ENCODE results near the gene LIPC. TPM values are rescaled to one million over a fixed set of nuclear protein-coding genes. Genes with fewer than 3 reads are reported as not detected.
A peak's percentile ranks its signal among the peaks of the same experiment; 100 is the strongest.

LIPC gene
- total and polyA plus RNA-seq, 4 donors, result 0.38 to 0.93 (median 0.52) TPM; not detected in 1

DNA sequence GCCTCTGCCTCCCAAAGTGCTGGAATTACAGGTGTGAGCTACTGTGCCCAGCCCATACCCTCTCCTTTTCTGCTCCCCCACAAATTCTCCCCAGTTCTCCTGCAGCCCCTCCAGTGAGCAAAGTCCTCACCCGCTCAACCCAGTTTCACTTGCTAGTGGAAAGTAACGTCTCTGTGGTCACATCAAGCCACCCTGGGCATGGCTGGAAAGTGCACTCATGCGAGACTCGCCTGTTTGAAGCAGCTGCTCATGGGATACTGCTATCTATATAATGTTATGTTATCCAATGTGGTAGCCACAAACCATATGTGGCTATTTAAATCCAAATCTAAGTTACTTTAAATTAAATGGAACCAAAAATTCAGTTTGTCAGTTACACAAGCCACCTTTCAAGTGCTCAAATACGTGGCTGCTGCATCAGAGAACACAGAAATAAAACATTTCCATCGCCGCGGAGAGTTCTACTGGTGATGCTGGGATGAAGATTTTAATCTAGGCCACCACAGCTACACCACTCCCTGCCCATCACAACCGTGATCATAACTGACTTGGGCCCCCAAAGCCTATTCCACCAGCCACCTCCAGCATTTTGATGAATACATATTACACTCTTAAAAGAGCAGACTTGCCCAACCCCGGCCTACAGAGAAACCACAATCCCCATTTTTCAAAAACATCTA is 119.4 kb downstream of the LIPC start:
- no peaks in the 10 kb centered on the region for H3K36me3 ChIP-seq (ENCODE audit: control insufficient read depth in 1 of 2, insufficient read depth in 2 of 2, low read length in 1 of 2)
- no peak overlapping the region for H3K27ac ChIP-seq (ENCODE audit: low read depth in 1 of 2, low read length in 2 of 2)
- 96 to 97% methylated on average over 10 of the region's 10 CpGs for WGBS, 2 donors
- H3K4me3 ChIP-seq (ENCODE audit: low read length in 2 of 2), result no peak overlapping the region
- ATAC-seq (ENCODE audit: low FRiP score), result no peak
- H3K27me3 ChIP-seq (ENCODE audit: control insufficient read depth in 1 of 2, insufficient read depth in 2 of 2, low read length in 1 of 2), result no peaks in the 10 kb centered on the region
- peak in 1 of 2 donors; percentile 9 for DNase-seq
- peaks cover 0 to 4% of the 10 kb centered on the region in 2 donors for H3K4me1 ChIP-seq (ENCODE audit: control insufficient read depth in 1 of 2, insufficient read depth in 2 of 2, low read length in 2 of 2)
- no peaks in the 10 kb centered on the region for H3K9me3 ChIP-seq (ENCODE audit: control insufficient read depth, low read length)
- intact Hi-C loops (cut with DNase I), result no loop called here

DNA sequence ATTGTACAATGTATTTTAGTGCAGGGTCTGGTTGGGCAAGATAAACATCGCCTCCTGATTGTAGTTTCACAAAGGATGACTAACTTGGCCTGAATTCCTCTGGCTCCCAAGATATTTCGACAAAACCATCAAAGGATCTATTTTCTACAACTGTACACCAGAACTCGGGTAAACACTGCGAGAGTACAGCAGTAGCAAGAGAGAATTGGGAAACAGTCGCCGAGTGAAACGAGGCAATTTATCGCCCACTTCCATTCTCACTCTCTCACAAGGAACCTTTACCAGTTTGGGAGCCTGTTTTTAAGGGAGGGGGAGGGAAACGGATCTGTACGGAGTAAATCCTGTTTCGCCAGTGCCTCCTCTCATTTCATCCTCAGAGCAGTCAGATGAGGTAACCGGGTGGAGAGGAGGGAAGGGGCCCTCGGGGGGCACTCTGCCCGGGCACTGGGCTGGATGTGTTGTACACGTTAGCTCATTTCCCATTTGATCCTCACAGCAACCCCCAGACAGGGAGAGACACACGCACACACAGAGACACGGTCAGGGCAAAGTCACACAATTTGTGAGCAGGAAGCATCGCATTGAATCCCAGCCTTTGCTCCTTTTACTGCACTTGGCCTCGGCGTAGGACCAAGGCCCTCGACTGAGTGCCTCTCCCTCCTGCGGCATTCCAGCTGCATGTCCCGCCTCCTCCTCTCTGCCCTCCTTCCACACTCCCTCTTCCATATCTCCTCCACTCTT is 120.1 kb downstream of the LIPC start:
- no peaks in the 10 kb centered on the region for H3K9me3 ChIP-seq (ENCODE audit: control insufficient read depth, low read length)
- no peaks in the 10 kb centered on the region for H3K36me3 ChIP-seq (ENCODE audit: control insufficient read depth in 1 of 2, insufficient read depth in 2 of 2, low read length in 1 of 2)
- H3K27ac ChIP-seq (ENCODE audit: low read depth in 1 of 2, low read length in 2 of 2), result no peak overlapping the region
- peaks cover 0 to 4% of the 10 kb centered on the region in 2 donors for H3K4me1 ChIP-seq (ENCODE audit: control insufficient read depth in 1 of 2, insufficient read depth in 2 of 2, low read length in 2 of 2)
- H3K4me3 ChIP-seq (ENCODE audit: low read length in 2 of 2), result no peak overlapping the region
- H3K27me3 ChIP-seq (ENCODE audit: control insufficient read depth in 1 of 2, insufficient read depth in 2 of 2, low read length in 1 of 2), result no peaks in the 10 kb centered on the region
- intact Hi-C loops (cut with DNase I), result no loop called here
- DNase-seq (peak in 1 of 2 donors; percentile 53), ATAC-seq (ENCODE audit: low FRiP score) (peak; percentile 19)
- 63 to 69% methylated on average over 23 of the region's 23 CpGs for WGBS, 2 donors

DNA sequence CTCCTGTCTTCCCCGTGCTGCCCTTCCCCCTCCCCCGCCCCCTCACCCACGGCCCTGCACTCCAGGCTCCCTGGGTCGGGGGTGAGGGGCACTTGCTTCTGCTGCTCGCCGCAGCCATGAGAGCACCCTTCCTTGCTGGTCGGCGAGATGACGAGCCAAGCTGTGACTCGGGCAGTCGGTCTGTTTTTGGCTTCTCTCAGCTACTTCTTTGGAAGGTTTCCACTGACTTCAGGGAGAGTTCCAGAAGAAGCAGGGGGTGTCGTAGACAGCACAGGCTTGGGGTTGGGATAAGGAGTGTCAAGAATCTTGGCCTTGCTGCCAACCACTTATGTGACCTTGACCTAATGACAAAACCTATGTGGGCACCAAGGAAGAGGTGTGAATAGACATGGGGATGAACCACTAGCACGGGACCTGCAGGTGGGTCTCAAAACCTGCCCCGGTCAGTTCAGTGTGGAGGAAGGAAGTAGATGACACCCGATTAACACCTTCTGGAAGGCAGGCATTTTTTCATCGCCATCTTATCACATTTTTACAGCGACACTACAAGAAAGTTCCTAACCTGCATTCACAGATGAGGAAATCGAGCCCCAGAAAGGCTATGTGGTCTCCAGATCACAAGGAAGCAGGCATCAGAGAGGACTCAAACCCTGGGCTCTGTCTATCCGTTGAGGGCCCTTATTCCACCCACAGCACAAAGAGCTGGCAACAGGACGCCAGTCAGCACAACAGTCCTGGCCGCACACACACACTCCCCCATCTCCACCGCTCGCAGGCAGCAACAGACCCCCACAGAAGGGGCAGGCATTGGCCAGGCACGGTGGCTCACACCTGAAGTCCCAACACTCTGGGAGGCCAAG is 120.9 kb downstream of the LIPC start:
- H3K9me3 ChIP-seq (ENCODE audit: control insufficient read depth, low read length), result no peaks in the 10 kb centered on the region
- ATAC-seq (ENCODE audit: low FRiP score), result peak; percentile 11
- H3K27ac ChIP-seq (ENCODE audit: low read depth in 1 of 2, low read length in 2 of 2), result no peak overlapping the region
- H3K27me3 ChIP-seq (ENCODE audit: control insufficient read depth in 1 of 2, insufficient read depth in 2 of 2, low read length in 1 of 2), result no peaks in the 10 kb centered on the region
- H3K4me3 ChIP-seq (ENCODE audit: low read length in 2 of 2), result no peak overlapping the region
- intact Hi-C loops (cut with DNase I), result no loop called here
- H3K4me1 ChIP-seq (ENCODE audit: control insufficient read depth in 1 of 2, insufficient read depth in 2 of 2, low read length in 2 of 2), result no peaks in the 10 kb centered on the region
- no peaks in the 10 kb centered on the region for H3K36me3 ChIP-seq (ENCODE audit: control insufficient read depth in 1 of 2, insufficient read depth in 2 of 2, low read length in 1 of 2)
- DNase-seq, result peak in 1 of 2 donors; percentile 78
- 62 to 67% methylated on average over 24 of the region's 24 CpGs for WGBS, 2 donors

DNA sequence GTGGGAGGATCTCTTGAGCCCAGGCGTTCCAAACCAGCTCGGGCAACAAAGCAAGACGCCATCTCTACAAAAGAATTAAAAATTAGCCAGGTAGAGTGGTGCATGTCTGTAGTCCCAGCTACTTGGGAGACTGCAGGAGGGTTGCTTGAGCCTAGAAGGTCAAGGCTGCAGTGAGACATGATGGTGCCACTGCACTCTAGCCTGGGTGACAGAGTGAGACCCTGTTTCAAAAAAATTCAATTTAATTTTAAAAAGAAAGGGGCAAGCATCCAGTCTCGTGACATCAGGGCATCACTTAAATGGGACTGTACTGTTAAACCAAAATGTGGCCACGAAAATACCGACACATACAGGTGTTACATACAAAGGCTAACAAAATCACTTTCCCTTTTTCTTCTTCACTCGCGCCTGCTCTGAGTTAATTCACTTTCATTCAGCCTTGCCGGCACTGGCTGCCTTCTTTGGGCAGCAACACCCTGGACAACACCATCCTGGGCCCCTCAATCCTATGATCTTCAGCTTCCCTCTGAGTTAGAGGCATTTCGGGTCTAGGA is 121.7 kb downstream of the LIPC start:
- no peak for ATAC-seq (ENCODE audit: low FRiP score)
- intact Hi-C loops (cut with DNase I), result no loop called here
- Histone ChIP-seq H3K4me1 (ENCODE audit: control insufficient read depth in 1 of 2, insufficient read depth in 2 of 2, low read length in 2 of 2) (no peaks in the 10 kb centered on the region), H3K4me3 (ENCODE audit: low read length in 2 of 2) (no peak overlapping the region), H3K27ac (ENCODE audit: low read depth in 1 of 2, low read length in 2 of 2) (no peak overlapping the region), H3K9me3 (ENCODE audit: control insufficient read depth, low read length) (no peaks in the 10 kb centered on the region), H3K36me3 (ENCODE audit: control insufficient read depth in 1 of 2, insufficient read depth in 2 of 2, low read length in 1 of 2) (no peaks in the 10 kb centered on the region), H3K27me3 (ENCODE audit: control insufficient read depth in 1 of 2, insufficient read depth in 2 of 2, low read length in 1 of 2) (no peaks in the 10 kb centered on the region)
- 95 to 96% methylated on average over 10 of the region's 10 CpGs for WGBS, 2 donors
- peak in 1 of 2 donors; percentile 3 for DNase-seq

DNA sequence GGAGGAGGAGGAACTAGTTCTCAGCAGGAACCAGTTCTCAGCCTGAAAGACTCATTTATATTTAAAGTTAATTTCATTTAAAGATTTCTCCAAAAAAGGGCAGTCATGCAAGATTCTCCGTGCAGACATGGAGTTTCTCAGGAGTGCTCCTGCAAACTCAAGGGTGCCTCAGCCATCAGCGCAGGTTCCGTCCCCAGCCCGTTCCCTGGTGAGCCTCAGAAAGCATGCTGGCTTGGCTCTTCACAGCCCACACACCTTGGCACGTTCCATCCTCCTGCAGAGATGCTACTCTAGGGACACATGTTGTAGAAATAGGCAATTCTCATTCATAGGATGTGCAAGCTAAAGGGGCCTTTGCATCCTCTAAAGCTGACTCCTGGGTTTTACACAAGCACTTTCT is 123.0 kb downstream of the LIPC start:
- intact Hi-C loops (cut with DNase I), result no loop called here
- no peaks in the 10 kb centered on the region for H3K4me1 ChIP-seq (ENCODE audit: control insufficient read depth in 1 of 2, insufficient read depth in 2 of 2, low read length in 2 of 2)
- 84 to 93% methylated on average over 5 of the region's 5 CpGs for WGBS, 2 donors

DNA sequence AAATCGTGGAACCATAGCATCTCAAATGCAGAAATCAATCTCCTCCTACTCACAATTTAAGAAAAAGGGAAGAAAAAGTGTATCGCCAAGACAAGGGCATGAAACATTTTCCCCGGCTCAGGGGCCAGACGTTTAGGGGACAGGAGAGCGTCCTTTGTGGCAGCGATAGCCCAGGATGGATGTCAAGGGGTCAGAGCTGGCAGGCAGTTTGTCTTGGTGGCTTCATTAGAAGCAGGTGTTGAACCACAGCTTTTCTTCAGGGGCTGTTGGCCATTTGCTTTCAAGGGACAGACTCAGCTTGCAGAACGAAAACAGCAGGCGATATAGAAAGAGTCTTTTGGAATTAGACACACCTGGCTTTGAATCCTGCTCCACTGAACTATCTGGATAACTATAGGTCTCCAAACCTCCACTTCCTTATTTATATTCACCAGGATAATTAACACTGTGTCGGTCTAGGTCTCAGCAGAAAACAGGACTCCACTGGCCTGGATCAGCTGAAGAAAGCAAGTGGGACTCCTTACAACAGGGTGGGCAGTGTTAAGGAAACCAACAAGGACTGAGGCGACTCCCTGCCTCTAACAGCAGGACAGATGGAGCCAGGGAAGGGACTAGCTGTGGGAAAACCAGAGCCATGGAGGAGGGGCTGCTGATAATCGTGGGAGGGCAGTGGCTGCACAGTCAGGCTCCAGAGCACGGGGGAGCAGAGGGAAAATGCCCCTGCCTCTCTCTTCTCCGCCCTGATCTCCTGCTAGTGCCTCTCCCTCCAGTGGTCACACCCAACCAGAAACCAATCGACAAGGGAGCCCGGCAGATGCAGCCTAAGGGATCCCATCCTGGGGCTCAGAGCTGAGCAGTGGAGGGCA is 123.6 kb downstream of the LIPC start:
- ATAC-seq (ENCODE audit: low FRiP score) (no peak), DNase-seq (peak in 1 of 2 donors; percentile 53)
- Histone ChIP-seq H3K4me1 (ENCODE audit: control insufficient read depth in 1 of 2, insufficient read depth in 2 of 2, low read length in 2 of 2) (no peaks in the 10 kb centered on the region), H3K27me3 (ENCODE audit: control insufficient read depth in 1 of 2, insufficient read depth in 2 of 2, low read length in 1 of 2) (peaks cover 0 to 1% of the 10 kb centered on the region in 2 donors), H3K9me3 (ENCODE audit: control insufficient read depth, low read length) (no peaks in the 10 kb centered on the region), H3K36me3 (ENCODE audit: control insufficient read depth in 1 of 2, insufficient read depth in 2 of 2, low read length in 1 of 2) (no peaks in the 10 kb centered on the region), H3K4me3 (ENCODE audit: low read length in 2 of 2) (no peak overlapping the region), H3K27ac (ENCODE audit: low read depth in 1 of 2, low read length in 2 of 2) (no peak overlapping the region)
- intact Hi-C loops (cut with DNase I), result no loop called here
- WGBS, 2 donors, result 70 to 77% methylated on average over 15 of the region's 15 CpGs

More for the DNA sequence above, 123.0 kb downstream of the LIPC start:
- DNase-seq (peak in 1 of 2 donors; percentile 62), ATAC-seq (ENCODE audit: low FRiP score) (no peak)
- H3K27ac ChIP-seq (ENCODE audit: low read depth in 1 of 2, low read length in 2 of 2), result no peak overlapping the region
- peaks cover 0 to 1% of the 10 kb centered on the region in 2 donors for H3K27me3 ChIP-seq (ENCODE audit: control insufficient read depth in 1 of 2, insufficient read depth in 2 of 2, low read length in 1 of 2)
- no peak overlapping the region for H3K4me3 ChIP-seq (ENCODE audit: low read length in 2 of 2)
- H3K36me3 ChIP-seq (ENCODE audit: control insufficient read depth in 1 of 2, insufficient read depth in 2 of 2, low read length in 1 of 2), result no peaks in the 10 kb centered on the region
- H3K9me3 ChIP-seq (ENCODE audit: control insufficient read depth, low read length), result no peaks in the 10 kb centered on the region

DNA sequence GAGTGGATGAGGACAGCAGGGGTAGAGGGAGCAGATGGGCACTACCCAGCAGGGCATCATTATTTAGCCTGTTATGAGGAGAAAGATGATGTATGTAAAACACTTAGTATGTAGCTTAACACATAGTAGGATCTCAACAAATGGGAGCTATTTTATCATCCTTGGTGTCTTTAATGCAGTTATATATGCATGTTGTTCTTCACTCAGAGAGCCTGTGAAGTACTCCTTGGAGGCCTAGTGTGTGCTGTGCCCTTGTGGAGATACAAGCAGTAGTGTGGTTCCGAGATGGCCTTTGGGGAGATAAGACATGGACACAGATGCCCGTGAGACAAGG is 124.2 kb downstream of the LIPC start:
- DNase-seq (no peak), ATAC-seq (ENCODE audit: low FRiP score) (no peak)
- WGBS, 2 donors, result 82 to 90% methylated on average over 2 of the region's 2 CpGs
- intact Hi-C loops (cut with DNase I), result no loop called here
- Histone ChIP-seq H3K9me3 (ENCODE audit: control insufficient read depth, low read length) (no peaks in the 10 kb centered on the region), H3K27ac (ENCODE audit: low read depth in 1 of 2, low read length in 2 of 2) (no peak overlapping the region), H3K36me3 (ENCODE audit: control insufficient read depth in 1 of 2, insufficient read depth in 2 of 2, low read length in 1 of 2) (no peaks in the 10 kb centered on the region), H3K4me3 (ENCODE audit: low read length in 2 of 2) (no peak overlapping the region), H3K4me1 (ENCODE audit: control insufficient read depth in 1 of 2, insufficient read depth in 2 of 2, low read length in 2 of 2) (no peaks in the 10 kb centered on the region), H3K27me3 (ENCODE audit: control insufficient read depth in 1 of 2, insufficient read depth in 2 of 2, low read length in 1 of 2) (peaks cover 0 to 1% of the 10 kb centered on the region in 2 donors)

DNA sequence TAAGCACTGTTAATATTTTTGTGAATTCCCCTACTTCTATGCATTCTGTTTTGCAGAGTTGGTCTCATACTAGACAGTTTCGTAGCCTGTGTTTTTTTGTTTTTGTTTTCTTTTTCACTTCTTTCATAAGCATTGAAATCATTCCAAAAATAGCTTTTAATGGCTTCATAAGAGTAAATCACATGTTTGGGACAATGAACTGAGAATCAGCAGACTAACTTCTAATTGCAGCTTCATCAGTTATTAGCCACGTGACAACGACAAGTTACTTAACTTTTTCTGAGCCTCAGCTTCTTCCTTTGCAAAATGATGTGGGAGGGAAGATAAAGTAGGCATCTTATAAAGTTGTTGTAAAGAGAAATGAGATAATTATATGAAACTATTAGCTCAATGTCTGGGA is 124.8 kb downstream of the LIPC start:
- H3K4me3 ChIP-seq (ENCODE audit: low read length in 2 of 2), result no peak overlapping the region
- no peak for DNase-seq
- no peak overlapping the region for H3K27ac ChIP-seq (ENCODE audit: low read depth in 1 of 2, low read length in 2 of 2)
- H3K4me1 ChIP-seq (ENCODE audit: control insufficient read depth in 1 of 2, insufficient read depth in 2 of 2, low read length in 2 of 2), result no peaks in the 10 kb centered on the region
- peaks cover 0 to 1% of the 10 kb centered on the region in 2 donors for H3K27me3 ChIP-seq (ENCODE audit: control insufficient read depth in 1 of 2, insufficient read depth in 2 of 2, low read length in 1 of 2)
- H3K36me3 ChIP-seq (ENCODE audit: control insufficient read depth in 1 of 2, insufficient read depth in 2 of 2, low read length in 1 of 2), result no peaks in the 10 kb centered on the region
- no peak for ATAC-seq (ENCODE audit: low FRiP score)
- 83% methylated on average over 3 of the region's 3 CpGs for WGBS, 2 donors
- no peaks in the 10 kb centered on the region for H3K9me3 ChIP-seq (ENCODE audit: control insufficient read depth, low read length)
- intact Hi-C loops (cut with DNase I), result no loop called here

All from aorta (tissue), 5 donors.